Nephron (organoid): ENCODE data around the gene PRUNE2.
A peak's percentile ranks its signal among the peaks of the same experiment; 100 is the strongest.

Experiments
- H3K27ac Mint-ChIP-seq, 3 experiments: 2 replicates each; pipeline ENCODE4 v1.8.0; 2020; ENCODE audit warnings: mixed read lengths in 3 of 3, mild to moderate bottlenecking in 2 of 3, moderate library complexity in 1 of 3
- H3K27me3 Mint-ChIP-seq: 2 replicates; pipeline ENCODE4 v1.8.0; 2021; ENCODE audit warnings: low read depth, mild to moderate bottlenecking, moderate library complexity, mixed read lengths
- H3K36me3 Mint-ChIP-seq: 2 replicates; pipeline ENCODE4 v1.8.0; 2020; ENCODE audit warnings: low read depth, mixed read lengths
- H3K4me1 Mint-ChIP-seq: 2 replicates; pipeline ENCODE4 v1.8.0; 2020; ENCODE audit warnings: mixed read lengths
- H3K4me3 Mint-ChIP-seq, 3 experiments: 2 replicates each; pipeline ENCODE4 v1.8.0; 2020; ENCODE audit warnings: mild to moderate bottlenecking in 3 of 3, mixed read lengths in 3 of 3, moderate library complexity in 2 of 3
- H3K9me3 Mint-ChIP-seq: 2 replicates; pipeline ENCODE4 v1.8.0; 2020; ENCODE audit warnings: mixed read lengths
- TF ChIP-seq, protein P1 (sequence below), 3 experiments: fragments of 200-600 bp; sonication (generic); IDR thresholded peaks; one replicate each; pipeline ENCODE4 v1.5.0; 2021; ENCODE audit warnings: antibody characterized with exemption in 3 of 3; ENCODE audit not compliant: unreplicated experiment in 3 of 3

The PRUNE2 gene

DNA sequence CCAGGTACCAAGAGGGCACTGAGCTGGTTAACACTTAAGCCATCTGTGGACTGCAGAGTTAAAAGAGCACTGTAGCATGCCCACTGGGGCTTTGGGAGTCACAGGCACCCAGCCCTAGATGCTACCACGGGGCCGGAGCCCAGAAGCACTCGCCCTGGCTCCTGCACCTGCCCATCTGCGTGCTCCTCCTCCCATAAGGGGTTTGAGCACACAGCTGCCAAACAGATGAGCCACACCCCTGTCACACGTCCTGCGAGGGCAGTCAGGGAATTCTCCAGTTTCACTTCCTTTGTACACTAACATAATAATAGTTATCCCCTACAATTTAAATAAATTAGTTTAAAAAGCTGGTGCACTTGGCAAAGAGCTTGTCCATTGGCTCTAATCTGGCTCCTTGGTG lies 146.2 kb downstream of the PRUNE2 start:
- no peak overlapping the region for H3K27ac Mint-ChIP-seq
- peaks cover 12% of the 10 kb centered on the region for H3K4me1 Mint-ChIP-seq
- TF ChIP-seq, protein P1, sequence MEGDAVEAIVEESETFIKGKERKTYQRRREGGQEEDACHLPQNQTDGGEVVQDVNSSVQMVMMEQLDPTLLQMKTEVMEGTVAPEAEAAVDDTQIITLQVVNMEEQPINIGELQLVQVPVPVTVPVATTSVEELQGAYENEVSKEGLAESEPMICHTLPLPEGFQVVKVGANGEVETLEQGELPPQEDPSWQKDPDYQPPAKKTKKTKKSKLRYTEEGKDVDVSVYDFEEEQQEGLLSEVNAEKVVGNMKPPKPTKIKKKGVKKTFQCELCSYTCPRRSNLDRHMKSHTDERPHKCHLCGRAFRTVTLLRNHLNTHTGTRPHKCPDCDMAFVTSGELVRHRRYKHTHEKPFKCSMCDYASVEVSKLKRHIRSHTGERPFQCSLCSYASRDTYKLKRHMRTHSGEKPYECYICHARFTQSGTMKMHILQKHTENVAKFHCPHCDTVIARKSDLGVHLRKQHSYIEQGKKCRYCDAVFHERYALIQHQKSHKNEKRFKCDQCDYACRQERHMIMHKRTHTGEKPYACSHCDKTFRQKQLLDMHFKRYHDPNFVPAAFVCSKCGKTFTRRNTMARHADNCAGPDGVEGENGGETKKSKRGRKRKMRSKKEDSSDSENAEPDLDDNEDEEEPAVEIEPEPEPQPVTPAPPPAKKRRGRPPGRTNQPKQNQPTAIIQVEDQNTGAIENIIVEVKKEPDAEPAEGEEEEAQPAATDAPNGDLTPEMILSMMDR (IDR thresholded peaks at IDR 0.05; ENCODE audit: unreplicated experiment in 3 of 3): no peak
- no peaks in the 10 kb centered on the region for H3K9me3 Mint-ChIP-seq
- no peaks in the 10 kb centered on the region for H3K36me3 Mint-ChIP-seq
- no peak overlapping the region for H3K4me3 Mint-ChIP-seq
- H3K27me3 Mint-ChIP-seq: peaks cover 14% of the 10 kb centered on the region

GRCh38 chr9:76758476-76758875 lies 147.4 kb downstream of the PRUNE2 start:
- no peak overlapping the region for H3K4me3 Mint-ChIP-seq
- H3K36me3 Mint-ChIP-seq: no peaks in the 10 kb centered on the region
- TF ChIP-seq, protein P1 (IDR thresholded peaks at IDR 0.05; ENCODE audit: unreplicated experiment in 3 of 3): no peak
- no peaks in the 10 kb centered on the region for H3K9me3 Mint-ChIP-seq
- peaks cover 14% of the 10 kb centered on the region for H3K27me3 Mint-ChIP-seq
- H3K27ac Mint-ChIP-seq: no peak overlapping the region
- H3K4me1 Mint-ChIP-seq: peaks cover 11% of the 10 kb centered on the region

- no peak overlapping the region for H3K4me3 Mint-ChIP-seq
- H3K4me1 Mint-ChIP-seq: peaks cover 11% of the 10 kb centered on the region
- TF ChIP-seq, protein P1 (IDR thresholded peaks at IDR 0.05; ENCODE audit: unreplicated experiment in 3 of 3): no peak
- H3K27ac Mint-ChIP-seq: peak overlapping the region in 1 of 3 experiments; percentile 3
- H3K9me3 Mint-ChIP-seq: no peaks in the 10 kb centered on the region
- no peaks in the 10 kb centered on the region for H3K36me3 Mint-ChIP-seq
- peaks cover 14% of the 10 kb centered on the region for H3K27me3 Mint-ChIP-seq
Observed at GRCh38 chr9:76756941-76757673, 148.8 kb downstream of the PRUNE2 start.

DNA sequence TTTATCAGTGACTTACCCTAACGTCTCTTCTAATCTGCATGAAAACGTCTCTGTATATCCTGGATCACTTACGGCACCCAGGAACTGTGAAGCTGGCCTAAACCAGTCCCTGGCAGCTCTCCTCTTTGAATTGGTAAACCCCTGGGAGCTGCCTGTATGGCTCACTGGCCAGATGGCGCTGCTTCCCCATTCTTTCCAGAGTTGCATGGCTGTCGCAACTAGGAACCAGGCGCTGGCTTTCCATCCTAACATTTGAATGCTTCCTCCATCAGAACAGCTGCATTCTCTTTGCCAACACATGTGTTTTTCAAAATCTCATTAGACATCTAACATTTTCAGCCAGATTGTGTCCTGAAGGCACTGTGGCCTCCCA lies 149.7 kb downstream of the PRUNE2 start:
- TF ChIP-seq, protein P1 (IDR thresholded peaks at IDR 0.05; ENCODE audit: unreplicated experiment in 3 of 3): peak in 1 of 3 experiments; percentile 23
- no peaks in the 10 kb centered on the region for H3K9me3 Mint-ChIP-seq
- H3K36me3 Mint-ChIP-seq: no peaks in the 10 kb centered on the region
- H3K27ac Mint-ChIP-seq: peak overlapping the region in 1 of 3 experiments; percentile 64
- no peak overlapping the region for H3K4me3 Mint-ChIP-seq
- peaks cover 13% of the 10 kb centered on the region for H3K27me3 Mint-ChIP-seq
- H3K4me1 Mint-ChIP-seq: peaks cover 17% of the 10 kb centered on the region

DNA sequence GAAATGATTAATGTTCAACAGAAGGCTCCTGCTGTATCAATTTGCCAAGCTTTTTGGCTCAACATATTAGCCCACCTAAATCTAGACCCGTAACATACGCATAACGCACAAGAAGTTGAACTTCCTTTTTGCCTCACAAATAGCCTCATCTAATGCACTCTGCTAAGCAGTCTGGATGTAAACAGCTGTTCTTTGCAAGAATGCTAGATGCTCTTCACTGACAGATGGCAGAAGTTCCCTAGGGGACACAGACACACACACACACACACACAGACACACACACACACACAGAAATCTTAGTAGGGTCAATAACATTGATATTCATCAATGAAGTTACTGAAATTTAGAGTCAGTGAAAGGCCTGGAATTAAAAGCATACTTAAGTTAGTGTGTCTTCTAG lies 154.9 kb downstream of the PRUNE2 start:
- no peaks in the 10 kb centered on the region for H3K9me3 Mint-ChIP-seq

More for the DNA sequence above, 154.9 kb downstream of the PRUNE2 start:
- peak overlapping the region; percentile 30 to 61 (median 55) for H3K27ac Mint-ChIP-seq
- no peak overlapping the region for H3K4me3 Mint-ChIP-seq
- TF ChIP-seq, protein P1 (IDR thresholded peaks at IDR 0.05; ENCODE audit: unreplicated experiment in 3 of 3): no peak
- peaks cover 38% of the 10 kb centered on the region for H3K4me1 Mint-ChIP-seq
- peaks cover 7% of the 10 kb centered on the region for H3K27me3 Mint-ChIP-seq
- H3K36me3 Mint-ChIP-seq: no peaks in the 10 kb centered on the region
